HCT116 (cell line): ENCODE results near the gene PIP4K2C.

Source experiments
- EGR1 ChIP-seq: IDR thresholded peaks from 2 replicates; pipeline ENCODE4 v1.6.1; 2012; ENCODE audit warnings: low read depth
- ELF1 ChIP-seq: IDR thresholded peaks from 2 replicates; pipeline ENCODE4 v1.6.1; 2012; ENCODE audit warnings: low read depth, borderline replicate concordance
- EZH2 ChIP-seq: fragments of 200-600 bp; sonication (generic); IDR thresholded peaks from 2 replicates; pipeline ENCODE4 v1.6.1; 2017; ENCODE audit warnings: antibody characterized with exemption, mixed run types
- EZH2phosphoT487 ChIP-seq: fragments of 200-600 bp; IDR thresholded peaks from 2 replicates; pipeline ENCODE4 v1.6.1; 2018; ENCODE audit warnings: antibody characterized with exemption, borderline replicate concordance
- POLR2A ChIP-seq: IDR thresholded peaks from 2 replicates; pipeline ENCODE4 v1.7.0; 2011; ENCODE audit warnings: borderline replicate concordance; ENCODE audit not compliant: insufficient read depth, insufficient read length; ENCODE audit errors: extremely low read depth
- SP1 ChIP-seq: IDR thresholded peaks from 2 replicates; pipeline ENCODE4 v1.6.1; 2012; ENCODE audit warnings: low read depth
- YY1 ChIP-seq: IDR thresholded peaks from 2 replicates; pipeline ENCODE4 v1.6.1; 2011; ENCODE audit warnings: low read length, low read depth, moderate library complexity, mild to moderate bottlenecking; ENCODE audit not compliant: insufficient replicate concordance; ENCODE audit errors: extremely low read depth
- ZNF274 ChIP-seq: fragments of 200-500 bp; sonication (Bioruptor generic); IDR thresholded peaks from 2 replicates; pipeline ENCODE4 v1.6.1; 2014; ENCODE audit warnings: mild to moderate bottlenecking, low read depth, low read length, inconsistent platforms
- TF ChIP-seq, protein P1 (sequence below), 3 experiments: fragments of 200-600 bp in 1 of 3; sonication (generic) in 1 of 3; IDR thresholded peaks in 2 of 3; conservative IDR thresholded peaks in 1 of 3; 2 replicates each; pipeline ENCODE4 v1.5.1; 2012 to 2017; ENCODE audit warnings: low read depth in 2 of 3, low read length in 2 of 3, antibody characterized with exemption in 1 of 3, borderline replicate concordance in 1 of 3, control low read depth in 1 of 3, mild to moderate bottlenecking in 1 of 3, mixed read lengths in 1 of 3, mixed run types in 1 of 3, moderate library complexity in 1 of 3; ENCODE audit not compliant: insufficient read depth in 1 of 3
- TF ChIP-seq, protein P2 (sequence below): IDR thresholded peaks from 2 replicates; pipeline ENCODE4 v1.6.1; 2012
- TF ChIP-seq, protein P3 (sequence below): IDR thresholded peaks from 2 replicates; pipeline ENCODE4 v1.6.1; 2012
- TF ChIP-seq, protein P4 (sequence below): IDR thresholded peaks from 2 replicates; pipeline ENCODE4 v1.6.1; 2011; ENCODE audit warnings: mild to moderate bottlenecking, low read length, moderate library complexity; ENCODE audit not compliant: insufficient replicate concordance; ENCODE audit errors: extremely low read depth

DNA sequence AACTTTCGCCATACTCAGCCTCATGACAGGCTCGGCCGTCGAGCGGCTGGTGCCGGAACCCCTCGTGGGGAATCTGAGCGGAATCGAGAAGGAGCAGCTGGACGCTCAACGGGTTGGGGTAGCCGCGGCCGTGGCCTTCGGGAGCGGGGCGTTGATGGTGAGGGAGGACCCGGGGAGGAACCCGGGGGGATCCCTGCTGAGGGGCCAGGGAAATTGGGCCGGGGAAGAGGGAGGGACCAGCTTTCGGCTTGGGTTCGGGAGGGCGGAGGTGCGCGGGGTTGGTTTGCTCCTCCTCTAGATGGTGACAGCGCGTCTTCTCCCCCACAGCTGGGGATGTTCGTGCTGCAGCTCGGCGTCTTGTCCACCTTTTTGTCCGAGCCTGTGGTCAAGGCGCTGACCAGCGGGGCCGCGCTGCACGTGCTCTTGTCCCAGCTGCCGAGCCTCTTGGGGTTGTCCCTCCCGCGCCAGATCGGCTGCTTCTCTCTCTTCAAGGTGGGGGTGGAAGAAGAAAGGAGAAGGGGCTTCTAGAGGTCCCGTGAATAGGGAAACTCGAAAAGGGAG is 30.0 kb downstream of the PIP4K2C start:
- no peak for TF ChIP-seq EGR1
- no peak for TF ChIP-seq ELF1
- no peak for TF ChIP-seq EZH2
- TF ChIP-seq, protein P1, sequence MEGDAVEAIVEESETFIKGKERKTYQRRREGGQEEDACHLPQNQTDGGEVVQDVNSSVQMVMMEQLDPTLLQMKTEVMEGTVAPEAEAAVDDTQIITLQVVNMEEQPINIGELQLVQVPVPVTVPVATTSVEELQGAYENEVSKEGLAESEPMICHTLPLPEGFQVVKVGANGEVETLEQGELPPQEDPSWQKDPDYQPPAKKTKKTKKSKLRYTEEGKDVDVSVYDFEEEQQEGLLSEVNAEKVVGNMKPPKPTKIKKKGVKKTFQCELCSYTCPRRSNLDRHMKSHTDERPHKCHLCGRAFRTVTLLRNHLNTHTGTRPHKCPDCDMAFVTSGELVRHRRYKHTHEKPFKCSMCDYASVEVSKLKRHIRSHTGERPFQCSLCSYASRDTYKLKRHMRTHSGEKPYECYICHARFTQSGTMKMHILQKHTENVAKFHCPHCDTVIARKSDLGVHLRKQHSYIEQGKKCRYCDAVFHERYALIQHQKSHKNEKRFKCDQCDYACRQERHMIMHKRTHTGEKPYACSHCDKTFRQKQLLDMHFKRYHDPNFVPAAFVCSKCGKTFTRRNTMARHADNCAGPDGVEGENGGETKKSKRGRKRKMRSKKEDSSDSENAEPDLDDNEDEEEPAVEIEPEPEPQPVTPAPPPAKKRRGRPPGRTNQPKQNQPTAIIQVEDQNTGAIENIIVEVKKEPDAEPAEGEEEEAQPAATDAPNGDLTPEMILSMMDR (IDR thresholded peaks at IDR 0.05 in 2 of 3, conservative IDR thresholded peaks at IDR 0.05 in 1 of 3; ENCODE audit: borderline replicate concordance in 1 of 3, insufficient read depth in 1 of 3, low read depth in 2 of 3, low read length in 2 of 3), result no peak
- TF ChIP-seq, protein P2, sequence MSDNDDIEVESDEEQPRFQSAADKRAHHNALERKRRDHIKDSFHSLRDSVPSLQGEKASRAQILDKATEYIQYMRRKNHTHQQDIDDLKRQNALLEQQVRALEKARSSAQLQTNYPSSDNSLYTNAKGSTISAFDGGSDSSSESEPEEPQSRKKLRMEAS, result no peak
- no peak for TF ChIP-seq POLR2A
- TF ChIP-seq, protein P3, sequence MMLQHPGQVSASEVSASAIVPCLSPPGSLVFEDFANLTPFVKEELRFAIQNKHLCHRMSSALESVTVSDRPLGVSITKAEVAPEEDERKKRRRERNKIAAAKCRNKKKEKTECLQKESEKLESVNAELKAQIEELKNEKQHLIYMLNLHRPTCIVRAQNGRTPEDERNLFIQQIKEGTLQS, result no peak
- TF ChIP-seq EZH2phosphoT487, result no peak
- TF ChIP-seq, protein P4, sequence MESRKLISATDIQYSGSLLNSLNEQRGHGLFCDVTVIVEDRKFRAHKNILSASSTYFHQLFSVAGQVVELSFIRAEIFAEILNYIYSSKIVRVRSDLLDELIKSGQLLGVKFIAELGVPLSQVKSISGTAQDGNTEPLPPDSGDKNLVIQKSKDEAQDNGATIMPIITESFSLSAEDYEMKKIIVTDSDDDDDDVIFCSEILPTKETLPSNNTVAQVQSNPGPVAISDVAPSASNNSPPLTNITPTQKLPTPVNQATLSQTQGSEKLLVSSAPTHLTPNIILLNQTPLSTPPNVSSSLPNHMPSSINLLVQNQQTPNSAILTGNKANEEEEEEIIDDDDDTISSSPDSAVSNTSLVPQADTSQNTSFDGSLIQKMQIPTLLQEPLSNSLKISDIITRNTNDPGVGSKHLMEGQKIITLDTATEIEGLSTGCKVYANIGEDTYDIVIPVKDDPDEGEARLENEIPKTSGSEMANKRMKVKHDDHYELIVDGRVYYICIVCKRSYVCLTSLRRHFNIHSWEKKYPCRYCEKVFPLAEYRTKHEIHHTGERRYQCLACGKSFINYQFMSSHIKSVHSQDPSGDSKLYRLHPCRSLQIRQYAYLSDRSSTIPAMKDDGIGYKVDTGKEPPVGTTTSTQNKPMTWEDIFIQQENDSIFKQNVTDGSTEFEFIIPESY, result no peak
- no peak for TF ChIP-seq YY1
- no peak for TF ChIP-seq ZNF274
- TF ChIP-seq SP1, result no peak
